SU-DHL-6 (cell line): Measurements from ENCODE around the gene RASL11A.

Source experiments
- H2AFZ ChIP-seq: fragments of 200-600 bp; sonication (generic); 2 replicates; pipeline ENCODE4 v1.6.1; 2014; ENCODE audit warnings: low read depth, mild to moderate bottlenecking, moderate library complexity, mixed read lengths, antibody characterized with exemption, low read length; ENCODE audit not compliant: severe bottlenecking
- H3F3A ChIP-seq: fragments of 200-600 bp; shearing (Covaris generic); 2 replicates; pipeline ENCODE4 v1.6.0; 2016; ENCODE audit warnings: antibody characterized with exemption, mild to moderate bottlenecking; ENCODE audit not compliant: insufficient read depth
- H3K27ac ChIP-seq: fragments of 200-600 bp; sonication (generic); 2 replicates; pipeline ENCODE4 v1.5.1; 2016; ENCODE audit warnings: low read depth, mild to moderate bottlenecking, low read length, moderate library complexity, mixed read lengths
- H3K27me3 ChIP-seq: fragments of 200-600 bp; sonication (generic), shearing (Covaris generic); 2 replicates; pipeline ENCODE4 v1.6.0; 2014; ENCODE audit warnings: mild to moderate bottlenecking, low read length
- H3K36me3 ChIP-seq: fragments of 200-600 bp; sonication (generic); 2 replicates; pipeline ENCODE4 v1.6.1; 2014; ENCODE audit warnings: mild to moderate bottlenecking, low read length, mixed read lengths
- H3K4me2 ChIP-seq: fragments of 300-600, 200-600 bp; shearing (Covaris generic), sonication (generic); 2 replicates; pipeline ENCODE4 v1.6.0; 2014; ENCODE audit warnings: low read length, low read depth, mild to moderate bottlenecking; ENCODE audit not compliant: poor library complexity, severe bottlenecking
- H3K4me3 ChIP-seq: fragments of 200-600 bp; sonication (generic); 2 replicates; pipeline ENCODE4 v1.5.1; 2014; ENCODE audit warnings: antibody characterized with exemption, low read length, mild to moderate bottlenecking, mixed read lengths; ENCODE audit not compliant: insufficient read depth, poor library complexity, severe bottlenecking
- H3K79me2 ChIP-seq: fragments of 200-600 bp; sonication (generic); 2 replicates; pipeline ENCODE4 v1.6.1; 2014; ENCODE audit warnings: mild to moderate bottlenecking, low read length, moderate library complexity; ENCODE audit not compliant: insufficient read depth
- H3K9ac ChIP-seq: fragments of 200-600 bp; sonication (generic); 2 replicates; pipeline ENCODE4 v1.7.0; 2014; ENCODE audit warnings: mild to moderate bottlenecking, low read length
- H3K9me2 ChIP-seq: fragments of 200-600 bp; sonication (generic); replicated peaks from 2 replicates; pipeline ENCODE4 v1.6.1; 2014; ENCODE audit warnings: low read length; ENCODE audit not compliant: insufficient read depth
- H3K9me3 ChIP-seq: fragments of 200-600 bp; sonication (generic); 2 replicates; pipeline ENCODE4 v1.6.1; 2014; ENCODE audit warnings: low read length, mixed read lengths; ENCODE audit not compliant: insufficient read depth
- H4K20me1 ChIP-seq: fragments of 200-600 bp; sonication (generic); 2 replicates; pipeline ENCODE4 v1.6.1; 2014; ENCODE audit warnings: low read depth, mild to moderate bottlenecking, antibody characterized with exemption, low read length, moderate library complexity, mixed read lengths
- EZH2phosphoT487 ChIP-seq: fragments of 200-600 bp; sonication (generic), shearing (Covaris generic); conservative IDR thresholded peaks from 2 replicates; pipeline ENCODE4 v1.6.1; 2018; ENCODE audit warnings: mild to moderate bottlenecking, antibody characterized with exemption, low read length, moderate library complexity, mixed read lengths
- TF ChIP-seq, protein P1 (sequence below): fragments of 200-600 bp; sonication (generic); IDR thresholded peaks from one replicate; pipeline ENCODE4 v1.5.1; 2017; ENCODE audit warnings: antibody characterized with exemption, mild to moderate bottlenecking, low read length, moderate library complexity; ENCODE audit not compliant: insufficient read depth, poor library complexity, severe bottlenecking

Gene RASL11A

GRCh38 chr13:27304099-27304498, 33.5 kb downstream of the RASL11A start:
- no peak overlapping the region for H3K4me3 ChIP-seq
- H3K27ac ChIP-seq: no peak overlapping the region
- no peaks in the 10 kb centered on the region for H3K27me3 ChIP-seq
- H3K4me2 ChIP-seq: no peak overlapping the region
- H2AFZ ChIP-seq: no peak overlapping the region
- no peaks in the 10 kb centered on the region for H3K9me2 ChIP-seq
- TF ChIP-seq, protein P1, sequence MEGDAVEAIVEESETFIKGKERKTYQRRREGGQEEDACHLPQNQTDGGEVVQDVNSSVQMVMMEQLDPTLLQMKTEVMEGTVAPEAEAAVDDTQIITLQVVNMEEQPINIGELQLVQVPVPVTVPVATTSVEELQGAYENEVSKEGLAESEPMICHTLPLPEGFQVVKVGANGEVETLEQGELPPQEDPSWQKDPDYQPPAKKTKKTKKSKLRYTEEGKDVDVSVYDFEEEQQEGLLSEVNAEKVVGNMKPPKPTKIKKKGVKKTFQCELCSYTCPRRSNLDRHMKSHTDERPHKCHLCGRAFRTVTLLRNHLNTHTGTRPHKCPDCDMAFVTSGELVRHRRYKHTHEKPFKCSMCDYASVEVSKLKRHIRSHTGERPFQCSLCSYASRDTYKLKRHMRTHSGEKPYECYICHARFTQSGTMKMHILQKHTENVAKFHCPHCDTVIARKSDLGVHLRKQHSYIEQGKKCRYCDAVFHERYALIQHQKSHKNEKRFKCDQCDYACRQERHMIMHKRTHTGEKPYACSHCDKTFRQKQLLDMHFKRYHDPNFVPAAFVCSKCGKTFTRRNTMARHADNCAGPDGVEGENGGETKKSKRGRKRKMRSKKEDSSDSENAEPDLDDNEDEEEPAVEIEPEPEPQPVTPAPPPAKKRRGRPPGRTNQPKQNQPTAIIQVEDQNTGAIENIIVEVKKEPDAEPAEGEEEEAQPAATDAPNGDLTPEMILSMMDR: no peak
- no peak for TF ChIP-seq EZH2phosphoT487
- no peaks in the 10 kb centered on the region for H3K9me3 ChIP-seq
- no peaks in the 10 kb centered on the region for H4K20me1 ChIP-seq
- H3K9ac ChIP-seq: no peak overlapping the region
- H3K36me3 ChIP-seq: no peaks in the 10 kb centered on the region
- no peaks in the 10 kb centered on the region for H3K79me2 ChIP-seq
- no peaks in the 10 kb centered on the region for H3F3A ChIP-seq

DNA sequence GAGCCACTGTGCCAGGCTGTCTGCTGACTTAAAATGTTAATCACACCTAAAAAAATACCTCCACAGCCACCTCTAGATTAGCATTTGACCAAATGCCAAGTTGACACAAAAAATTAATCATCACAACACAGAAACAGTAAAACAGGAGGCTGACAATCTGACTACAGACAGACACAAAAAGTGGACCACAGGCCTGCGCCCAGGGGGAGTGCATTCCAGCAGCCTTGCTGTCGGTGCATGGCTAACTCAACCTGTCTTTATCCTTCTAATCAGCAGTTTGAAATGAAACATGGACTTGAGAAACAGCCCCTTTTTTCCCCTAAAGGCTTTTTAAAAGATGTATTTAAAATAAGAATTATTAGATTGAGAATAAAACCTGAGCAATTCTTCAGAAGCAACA, 34.0 kb downstream of the RASL11A start:
- Histone ChIP-seq H3F3A (no peaks in the 10 kb centered on the region), H2AFZ (no peak overlapping the region), H3K4me3 (no peak overlapping the region), H3K27ac (no peak overlapping the region), H3K9me3 (no peaks in the 10 kb centered on the region), H3K9ac (no peak overlapping the region), H3K36me3 (no peaks in the 10 kb centered on the region), H4K20me1 (no peaks in the 10 kb centered on the region), H3K27me3 (no peaks in the 10 kb centered on the region), H3K9me2 (no peaks in the 10 kb centered on the region), H3K4me2 (no peak overlapping the region), H3K79me2 (no peaks in the 10 kb centered on the region)
- TF ChIP-seq, protein P1: no peak
- TF ChIP-seq EZH2phosphoT487: no peak

- no peak overlapping the region for H3K4me2 ChIP-seq
- H2AFZ ChIP-seq: no peak overlapping the region
- H3F3A ChIP-seq: no peaks in the 10 kb centered on the region
- no peaks in the 10 kb centered on the region for H3K79me2 ChIP-seq
- no peak overlapping the region for H3K4me3 ChIP-seq
- no peaks in the 10 kb centered on the region for H3K27me3 ChIP-seq
- H3K36me3 ChIP-seq: no peaks in the 10 kb centered on the region
- no peak overlapping the region for H3K27ac ChIP-seq
- H4K20me1 ChIP-seq: no peaks in the 10 kb centered on the region
- H3K9ac ChIP-seq: no peak overlapping the region
- no peak for TF ChIP-seq EZH2phosphoT487
- TF ChIP-seq, protein P1: no peak
- no peaks in the 10 kb centered on the region for H3K9me3 ChIP-seq
- H3K9me2 ChIP-seq: no peaks in the 10 kb centered on the region
Observed at GRCh38 chr13:27306364-27306763, 35.7 kb downstream of the RASL11A start.
